Ovary (tissue), 3 donors: ENCODE data around the gene PIWIL4.

Source experiments
- POLR2A ChIP-seq: fragments of 450-650 bp; IDR thresholded peaks from one replicate; pipeline ENCODE4 v1.6.1; 2017; ENCODE audit warnings: antibody characterized with exemption, mild to moderate bottlenecking, moderate library complexity
- TF ChIP-seq, protein P1 (sequence below), 3 donors: fragments of 450-650 bp in 2 of 3; fragments of 200-600 bp in 1 of 3; IDR thresholded peaks; one replicate each; pipeline versions ENCODE4 v1.5.1 to v1.8.0; 2016 to 2022; ENCODE audit warnings: antibody characterized with exemption in 3 of 3, mild to moderate bottlenecking in 1 of 3
- donor health status: DM: no; HTN: no; CAD: no.

GRCh38 chr11:94543695-94544645 is 23.2 kb upstream of the PIWIL4 start, which contains the start of gene FUT4:
- TF ChIP-seq, protein P1, sequence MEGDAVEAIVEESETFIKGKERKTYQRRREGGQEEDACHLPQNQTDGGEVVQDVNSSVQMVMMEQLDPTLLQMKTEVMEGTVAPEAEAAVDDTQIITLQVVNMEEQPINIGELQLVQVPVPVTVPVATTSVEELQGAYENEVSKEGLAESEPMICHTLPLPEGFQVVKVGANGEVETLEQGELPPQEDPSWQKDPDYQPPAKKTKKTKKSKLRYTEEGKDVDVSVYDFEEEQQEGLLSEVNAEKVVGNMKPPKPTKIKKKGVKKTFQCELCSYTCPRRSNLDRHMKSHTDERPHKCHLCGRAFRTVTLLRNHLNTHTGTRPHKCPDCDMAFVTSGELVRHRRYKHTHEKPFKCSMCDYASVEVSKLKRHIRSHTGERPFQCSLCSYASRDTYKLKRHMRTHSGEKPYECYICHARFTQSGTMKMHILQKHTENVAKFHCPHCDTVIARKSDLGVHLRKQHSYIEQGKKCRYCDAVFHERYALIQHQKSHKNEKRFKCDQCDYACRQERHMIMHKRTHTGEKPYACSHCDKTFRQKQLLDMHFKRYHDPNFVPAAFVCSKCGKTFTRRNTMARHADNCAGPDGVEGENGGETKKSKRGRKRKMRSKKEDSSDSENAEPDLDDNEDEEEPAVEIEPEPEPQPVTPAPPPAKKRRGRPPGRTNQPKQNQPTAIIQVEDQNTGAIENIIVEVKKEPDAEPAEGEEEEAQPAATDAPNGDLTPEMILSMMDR (IDR thresholded peaks at IDR 0.05) = no peak
- TF ChIP-seq POLR2A = peak; percentile 44
